Measurements from ENCODE around the gene POLR1A.

The POLR1A gene

DNA sequence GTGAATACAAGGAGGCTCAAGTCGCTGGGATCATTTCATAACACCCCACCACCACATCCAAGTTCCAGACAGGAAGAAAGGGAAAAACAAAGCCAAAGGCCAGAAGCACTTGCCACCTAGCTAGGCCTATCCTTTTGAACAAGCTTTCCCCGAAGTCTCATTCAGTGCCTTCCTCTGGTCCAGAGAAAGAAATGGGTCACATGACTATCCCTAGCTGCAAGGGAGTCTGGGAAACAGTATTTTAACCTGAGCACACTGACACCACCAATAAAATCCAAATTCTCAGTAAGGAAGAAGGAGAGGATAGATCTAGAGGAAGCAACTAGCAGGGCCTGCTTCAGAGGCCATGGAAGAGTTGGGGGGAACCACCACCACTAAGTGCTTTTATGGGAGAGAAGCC lies 91.2 kb downstream of the POLR1A start:
- no peak overlapping the region for H2AFZ ChIP-seq (ENCODE audit: low read depth, low read length)
- no peak for TF ChIP-seq EZH2phosphoT487 (IDR thresholded peaks at IDR 0.05; ENCODE audit: low read depth)
- TF ChIP-seq, protein P1, sequence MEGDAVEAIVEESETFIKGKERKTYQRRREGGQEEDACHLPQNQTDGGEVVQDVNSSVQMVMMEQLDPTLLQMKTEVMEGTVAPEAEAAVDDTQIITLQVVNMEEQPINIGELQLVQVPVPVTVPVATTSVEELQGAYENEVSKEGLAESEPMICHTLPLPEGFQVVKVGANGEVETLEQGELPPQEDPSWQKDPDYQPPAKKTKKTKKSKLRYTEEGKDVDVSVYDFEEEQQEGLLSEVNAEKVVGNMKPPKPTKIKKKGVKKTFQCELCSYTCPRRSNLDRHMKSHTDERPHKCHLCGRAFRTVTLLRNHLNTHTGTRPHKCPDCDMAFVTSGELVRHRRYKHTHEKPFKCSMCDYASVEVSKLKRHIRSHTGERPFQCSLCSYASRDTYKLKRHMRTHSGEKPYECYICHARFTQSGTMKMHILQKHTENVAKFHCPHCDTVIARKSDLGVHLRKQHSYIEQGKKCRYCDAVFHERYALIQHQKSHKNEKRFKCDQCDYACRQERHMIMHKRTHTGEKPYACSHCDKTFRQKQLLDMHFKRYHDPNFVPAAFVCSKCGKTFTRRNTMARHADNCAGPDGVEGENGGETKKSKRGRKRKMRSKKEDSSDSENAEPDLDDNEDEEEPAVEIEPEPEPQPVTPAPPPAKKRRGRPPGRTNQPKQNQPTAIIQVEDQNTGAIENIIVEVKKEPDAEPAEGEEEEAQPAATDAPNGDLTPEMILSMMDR (IDR thresholded peaks at IDR 0.05; ENCODE audit: low read depth, low read length): no peak
- no peak overlapping the region for H3K4me2 ChIP-seq (ENCODE audit: low read length)
- no peak overlapping the region for H3K4me3 ChIP-seq (ENCODE audit: low read length)
- peaks cover 9% of the 10 kb centered on the region; the same call in 1 of the 2 replicates for H3K9me3 ChIP-seq (ENCODE audit: insufficient read depth, low read length)
- H3K79me2 ChIP-seq (ENCODE audit: low read length): no peaks in the 10 kb centered on the region
- peaks cover 10% of the 10 kb centered on the region for H3K36me3 ChIP-seq (replicated peaks; ENCODE audit: low read depth, low read length)
- H3K27ac ChIP-seq (ENCODE audit: low read length): no peak overlapping the region
- H3K27me3 ChIP-seq (ENCODE audit: low read depth, low read length): no peaks in the 10 kb centered on the region
- H4K20me1 ChIP-seq (ENCODE audit: insufficient read depth, low read length): no peaks in the 10 kb centered on the region
- H3K4me1 ChIP-seq (ENCODE audit: low read length): peaks cover 30% of the 10 kb centered on the region
- H3K9ac ChIP-seq (ENCODE audit: low read length): no peak overlapping the region

- Histone ChIP-seq H3K4me2 (ENCODE audit: low read length) (no peak overlapping the region), H3K4me1 (ENCODE audit: low read length) (peaks cover 8% of the 10 kb centered on the region), H3K9me3 (ENCODE audit: insufficient read depth, low read length) (peaks cover 17% of the 10 kb centered on the region), H3K79me2 (ENCODE audit: low read length) (no peaks in the 10 kb centered on the region), H3K36me3 (replicated peaks; ENCODE audit: low read depth, low read length) (peaks cover 10% of the 10 kb centered on the region), H3K27me3 (ENCODE audit: low read depth, low read length) (no peaks in the 10 kb centered on the region), H4K20me1 (ENCODE audit: insufficient read depth, low read length) (no peaks in the 10 kb centered on the region), H2AFZ (ENCODE audit: low read depth, low read length) (no peak overlapping the region), H3K27ac (ENCODE audit: low read length) (no peak overlapping the region), H3K4me3 (ENCODE audit: low read length) (no peak overlapping the region), H3K9ac (ENCODE audit: low read length) (no peak overlapping the region)
- TF ChIP-seq EZH2phosphoT487 (IDR thresholded peaks at IDR 0.05; ENCODE audit: low read depth): no peak
- TF ChIP-seq, protein P1 (IDR thresholded peaks at IDR 0.05; ENCODE audit: low read depth, low read length): no peak
Observed at GRCh38 chr2:86012007-86012712, 93.5 kb downstream of the POLR1A start.

DNA sequence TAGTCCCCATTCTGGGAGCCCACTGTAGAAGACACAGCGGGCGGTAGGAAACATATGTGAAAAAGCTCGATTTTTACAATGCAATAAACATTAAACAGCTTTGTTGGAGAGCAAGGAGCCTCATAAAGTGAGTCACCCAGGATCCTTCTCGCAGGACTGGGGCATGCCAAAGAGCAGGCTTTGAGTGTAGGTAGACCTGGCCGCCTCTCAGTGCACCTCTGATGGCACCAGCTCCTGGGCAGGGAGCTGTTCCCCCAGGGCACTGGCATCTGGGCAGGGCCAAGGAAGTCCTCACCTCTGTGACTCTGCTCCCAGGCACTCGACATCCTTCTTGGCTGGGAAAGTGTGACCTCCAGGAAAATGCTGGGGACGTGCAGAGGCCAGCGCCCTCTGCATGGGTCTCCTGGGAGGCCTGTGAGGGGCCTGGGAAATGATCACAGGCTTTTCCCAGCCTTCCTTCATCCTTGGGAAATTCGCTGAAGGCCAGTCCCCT lies 94.2 kb downstream of the POLR1A start:
- peaks cover 23% of the 10 kb centered on the region for H3K9me3 ChIP-seq (ENCODE audit: insufficient read depth, low read length)
- H3K4me2 ChIP-seq (ENCODE audit: low read length): no peak overlapping the region
- H3K4me1 ChIP-seq (ENCODE audit: low read length): peaks cover 1% of the 10 kb centered on the region
- no peak overlapping the region for H3K9ac ChIP-seq (ENCODE audit: low read length)
- H3K79me2 ChIP-seq (ENCODE audit: low read length): no peaks in the 10 kb centered on the region
- TF ChIP-seq, protein P1 (IDR thresholded peaks at IDR 0.05; ENCODE audit: low read depth, low read length): no peak
- TF ChIP-seq EZH2phosphoT487 (IDR thresholded peaks at IDR 0.05; ENCODE audit: low read depth): no peak
- no peaks in the 10 kb centered on the region for H4K20me1 ChIP-seq (ENCODE audit: insufficient read depth, low read length)
- H2AFZ ChIP-seq (ENCODE audit: low read depth, low read length): no peak overlapping the region
- no peak overlapping the region for H3K27ac ChIP-seq (ENCODE audit: low read length)
- no peak overlapping the region for H3K4me3 ChIP-seq (ENCODE audit: low read length)
- peaks cover 10% of the 10 kb centered on the region for H3K36me3 ChIP-seq (replicated peaks; ENCODE audit: low read depth, low read length)
- H3K27me3 ChIP-seq (ENCODE audit: low read depth, low read length): peaks cover 4% of the 10 kb centered on the region; the same call in 1 of the 2 replicates

GRCh38 chr2:86010083-86010482 lies 95.6 kb downstream of the POLR1A start:
- no peak for TF ChIP-seq EZH2phosphoT487 (IDR thresholded peaks at IDR 0.05; ENCODE audit: low read depth)
- TF ChIP-seq, protein P1 (IDR thresholded peaks at IDR 0.05; ENCODE audit: low read depth, low read length): no peak
- H3K27ac ChIP-seq (ENCODE audit: low read length): no peak overlapping the region
- H4K20me1 ChIP-seq (ENCODE audit: insufficient read depth, low read length): no peaks in the 10 kb centered on the region
- H2AFZ ChIP-seq (ENCODE audit: low read depth, low read length): no peak overlapping the region
- peaks cover 4% of the 10 kb centered on the region; the same call in 1 of the 2 replicates for H3K27me3 ChIP-seq (ENCODE audit: low read depth, low read length)
- peaks cover 33% of the 10 kb centered on the region for H3K9me3 ChIP-seq (ENCODE audit: insufficient read depth, low read length)
- H3K4me2 ChIP-seq (ENCODE audit: low read length): no peak overlapping the region
- no peaks in the 10 kb centered on the region for H3K79me2 ChIP-seq (ENCODE audit: low read length)
- H3K36me3 ChIP-seq (replicated peaks; ENCODE audit: low read depth, low read length): peaks cover 11% of the 10 kb centered on the region
- H3K9ac ChIP-seq (ENCODE audit: low read length): no peak overlapping the region
- no peak overlapping the region for H3K4me3 ChIP-seq (ENCODE audit: low read length)
- no peaks in the 10 kb centered on the region for H3K4me1 ChIP-seq (ENCODE audit: low read length)
